ENCODE measurements around the gene ACYP1. TPM values are rescaled to one million over a fixed set of nuclear protein-coding genes. Genes with fewer than 3 reads are reported as not detected.

Gene ACYP1
- total RNA-seq (10 to 100 TPM; 24.5 to 25.1 TPM), polyA plus RNA-seq (10 to 100 TPM; 12.8 to 17.7 (median 13.2) TPM), total RNA-seq (5.4 to 7.8 (median 6.4) reads per million in 6 experiments)

- Mint-ChIP-seq H3K27ac (peak within 1 kb of the TSS; percentile 92 to 98 (median 96)), H3K9me3 (no peaks in the 10 kb centered on the region), H3K4me3 (peak within 1 kb of the TSS; percentile 95 to 100 (median 99)), H3K36me3 (peaks cover 0 to 3% (median 2%) of the 10 kb centered on the region in 3 donors), H3K4me1 (peaks cover 8 to 26% (median 23%) of the 10 kb centered on the region in 4 donors), H3K27me3 (no peaks in the 10 kb centered on the region)
- ATAC-seq (peak; percentile 99 to 100), DNase-seq (peak; percentile 79 to 94 (median 88))
- POLR2A ChIA-PET = interaction anchor here (0.5 to 1.9 kb wide), 3 partner anchors 14 to 230 kb away, joined by 3 to 8 read pairs (median 6); no protein-coding TSS in a partner anchor
Observed at GRCh38 chr14:75063491-75064204, at the start of gene ACYP1. Gene ACYP1, minus strand, starts transcription at chr14:75064024. Its CDS starts 471 bp downstream, at chr14:75063553.

GRCh38 chr14:75109877-75110276 is 46.1 kb upstream of the ACYP1 start:
- no peak for DNase-seq
- H3K27me3 Mint-ChIP-seq = no peaks in the 10 kb centered on the region
- POLR2A ChIA-PET = interaction anchor here (1.0 kb wide), 1 partner anchor 13 kb away, joined by 5 read pairs; no protein-coding TSS in a partner anchor
- no peaks in the 10 kb centered on the region for H3K9me3 Mint-ChIP-seq
- H3K4me3 Mint-ChIP-seq = no peak overlapping the region
- H3K27ac Mint-ChIP-seq = peak overlapping the region in 2 of 10 donors; percentile 1 to 21
- peaks cover 11 to 92% (median 69%) of the 10 kb centered on the region in 3 donors for H3K36me3 Mint-ChIP-seq
- no peak for ATAC-seq
- H3K4me1 Mint-ChIP-seq = peaks cover 4 to 18% (median 14%) of the 10 kb centered on the region in 4 donors

- Mint-ChIP-seq H3K36me3 (peaks cover 11 to 92% (median 58%) of the 10 kb centered on the region in 3 donors), H3K27me3 (no peaks in the 10 kb centered on the region), H3K4me1 (peaks cover 0 to 9% (median 3%) of the 10 kb centered on the region in 4 donors), H3K9me3 (no peaks in the 10 kb centered on the region), H3K27ac (peak overlapping the region in 2 of 10 donors; percentile 14 to 65), H3K4me3 (no peak overlapping the region)
- no peak for ATAC-seq
- no peak for DNase-seq
- POLR2A ChIA-PET = interaction anchor here (0.7 kb wide), 1 partner anchor 494 kb away, joined by 3 read pairs; no protein-coding TSS in a partner anchor
Observed at GRCh38 chr14:75107186-75107585, 43.4 kb upstream of the ACYP1 start.

- H3K36me3 Mint-ChIP-seq = peaks cover 3 to 94% (median 42%) of the 10 kb centered on the region in 3 donors
- no peaks in the 10 kb centered on the region for H3K9me3 Mint-ChIP-seq
- no peaks in the 10 kb centered on the region for H3K27me3 Mint-ChIP-seq
- H3K4me1 Mint-ChIP-seq = peaks cover 0 to 8% (median 5%) of the 10 kb centered on the region in 4 donors
- ATAC-seq (no peak), DNase-seq (no peak)
- H3K27ac Mint-ChIP-seq = no peak overlapping the region
- POLR2A ChIA-PET = no interaction called here
- no peak overlapping the region for H3K4me3 Mint-ChIP-seq
Observed at GRCh38 chr14:75101491-75101890, 37.7 kb upstream of the ACYP1 start.

- Mint-ChIP-seq H3K4me3 (no peak overlapping the region), H3K9me3 (no peaks in the 10 kb centered on the region), H3K27me3 (no peaks in the 10 kb centered on the region), H3K4me1 (peaks cover 0 to 8% (median 5%) of the 10 kb centered on the region in 4 donors), H3K36me3 (peaks cover 0 to 93% (median 35%) of the 10 kb centered on the region in 3 donors), H3K27ac (peak overlapping the region in 1 of 10 donors; percentile 28)
- POLR2A ChIA-PET = no interaction called here
- DNase-seq (no peak), ATAC-seq (no peak)
Observed at GRCh38 chr14:75098682-75099081, 34.9 kb upstream of the ACYP1 start.

- POLR2A ChIA-PET = no interaction called here
- Mint-ChIP-seq H3K36me3 (peaks cover 0 to 92% (median 35%) of the 10 kb centered on the region in 3 donors), H3K4me3 (no peak overlapping the region), H3K4me1 (peaks cover 0 to 8% (median 5%) of the 10 kb centered on the region in 4 donors), H3K27me3 (no peaks in the 10 kb centered on the region), H3K9me3 (no peaks in the 10 kb centered on the region), H3K27ac (no peak overlapping the region)
- DNase-seq (no peak), ATAC-seq (no peak)
Observed at GRCh38 chr14:75098212-75098611, 34.4 kb upstream of the ACYP1 start.

GRCh38 chr14:75096959-75097358 is 33.1 kb upstream of the ACYP1 start:
- no peak overlapping the region for H3K27ac Mint-ChIP-seq
- H3K4me1 Mint-ChIP-seq = peaks cover 0 to 8% (median 5%) of the 10 kb centered on the region in 4 donors
- DNase-seq (no peak), ATAC-seq (no peak)
- H3K9me3 Mint-ChIP-seq = no peaks in the 10 kb centered on the region
- no peak overlapping the region for H3K4me3 Mint-ChIP-seq
- POLR2A ChIA-PET = no interaction called here
- H3K27me3 Mint-ChIP-seq = no peaks in the 10 kb centered on the region
- H3K36me3 Mint-ChIP-seq = peaks cover 0 to 95% (median 31%) of the 10 kb centered on the region in 3 donors

GRCh38 chr14:75095690-75096089 is 31.9 kb upstream of the ACYP1 start:
- Mint-ChIP-seq H3K4me3 (no peak overlapping the region), H3K27me3 (no peaks in the 10 kb centered on the region), H3K27ac (no peak overlapping the region), H3K9me3 (no peaks in the 10 kb centered on the region), H3K36me3 (peaks cover 0 to 95% (median 28%) of the 10 kb centered on the region in 3 donors), H3K4me1 (peaks cover 0 to 8% (median 5%) of the 10 kb centered on the region in 4 donors)
- no peak for DNase-seq
- POLR2A ChIA-PET = no interaction called here
- no peak for ATAC-seq

- H3K4me3 Mint-ChIP-seq = no peak overlapping the region
- H3K27ac Mint-ChIP-seq = no peak overlapping the region
- ATAC-seq = no peak
- peaks cover 0 to 8% (median 5%) of the 10 kb centered on the region in 4 donors for H3K4me1 Mint-ChIP-seq
- H3K27me3 Mint-ChIP-seq = no peaks in the 10 kb centered on the region
- H3K36me3 Mint-ChIP-seq = peaks cover 0 to 94% (median 23%) of the 10 kb centered on the region in 3 donors
- H3K9me3 Mint-ChIP-seq = no peaks in the 10 kb centered on the region
- no peak for DNase-seq
- POLR2A ChIA-PET = no interaction called here
Observed at GRCh38 chr14:75094896-75095295, 31.1 kb upstream of the ACYP1 start.

GRCh38 chr14:75092698-75093097 is 28.9 kb upstream of the ACYP1 start:
- POLR2A ChIA-PET = no interaction called here
- ATAC-seq = no peak
- H3K9me3 Mint-ChIP-seq = no peaks in the 10 kb centered on the region
- H3K36me3 Mint-ChIP-seq = peaks cover 0 to 84% (median 16%) of the 10 kb centered on the region in 3 donors
- H3K4me3 Mint-ChIP-seq = no peak overlapping the region
- H3K27me3 Mint-ChIP-seq = no peaks in the 10 kb centered on the region
- H3K4me1 Mint-ChIP-seq = peaks cover 0 to 2% (median 0%) of the 10 kb centered on the region in 4 donors
- no peak for DNase-seq
- peak overlapping the region in 1 of 10 donors; percentile 34 for H3K27ac Mint-ChIP-seq

GRCh38 chr14:75091251-75091650 is 27.4 kb upstream of the ACYP1 start:
- Mint-ChIP-seq H3K9me3 (no peaks in the 10 kb centered on the region), H3K4me3 (no peak overlapping the region), H3K4me1 (no peaks in the 10 kb centered on the region), H3K36me3 (peaks cover 0 to 84% (median 23%) of the 10 kb centered on the region in 3 donors), H3K27ac (peak overlapping the region in 1 of 10 donors; percentile 45), H3K27me3 (no peaks in the 10 kb centered on the region)
- no peak for DNase-seq
- ATAC-seq = no peak
- POLR2A ChIA-PET = no interaction called here

GRCh38 chr14:75090353-75090752 is 26.5 kb upstream of the ACYP1 start:
- H3K9me3 Mint-ChIP-seq = no peaks in the 10 kb centered on the region
- H3K27me3 Mint-ChIP-seq = no peaks in the 10 kb centered on the region
- peaks cover 0 to 84% (median 25%) of the 10 kb centered on the region in 3 donors for H3K36me3 Mint-ChIP-seq
- H3K4me1 Mint-ChIP-seq = no peaks in the 10 kb centered on the region
- peak overlapping the region in 1 of 10 donors; percentile 37 for H3K27ac Mint-ChIP-seq
- H3K4me3 Mint-ChIP-seq = no peak overlapping the region
- POLR2A ChIA-PET = no interaction called here
- DNase-seq (no peak), ATAC-seq (no peak)
